NCI-H774 (cell line): Measurements from ENCODE around the gene VPS39.

Experiments
- DNase-seq: peaks from one replicate; lab custom pipeline; 2025; lab: John Stamatoyannopoulos, UW

The VPS39 gene

DNA sequence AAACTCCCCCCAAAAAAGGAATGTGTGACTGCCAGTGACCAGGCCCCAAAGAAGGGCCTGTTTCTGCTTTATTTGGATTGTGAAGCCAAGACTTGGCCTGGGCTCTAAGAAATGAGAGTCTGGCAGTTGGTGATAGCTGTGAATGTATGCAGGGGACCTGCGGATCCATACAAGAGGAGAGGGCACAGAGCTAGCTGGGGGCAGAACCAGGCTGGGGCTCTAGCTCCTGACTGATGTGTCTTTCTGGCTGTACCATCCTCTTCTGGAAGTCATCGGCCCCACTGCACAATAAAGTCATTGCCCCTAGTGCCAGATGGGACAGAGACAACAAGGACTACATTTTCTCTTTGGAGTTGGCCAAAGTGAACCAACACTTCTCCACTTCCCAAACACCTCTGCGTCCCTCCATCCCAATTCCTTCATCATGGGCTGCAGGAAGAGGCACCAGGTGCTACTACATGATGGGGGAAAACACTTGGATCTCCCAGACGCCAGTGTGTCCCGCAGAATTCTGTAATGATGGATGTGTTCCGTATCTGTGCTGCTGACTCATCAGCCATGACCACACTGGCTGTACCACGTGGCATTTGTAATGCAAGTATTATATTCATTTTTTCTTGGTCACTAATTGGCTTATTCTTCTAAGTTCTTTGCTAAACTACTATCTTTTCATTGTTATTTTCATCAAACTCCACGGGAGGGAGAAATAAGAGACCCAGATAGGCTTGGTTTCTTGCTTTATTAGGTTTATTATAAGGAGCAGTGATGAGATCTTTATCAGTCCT lies 49.9 kb downstream of the VPS39 start:
- DNase-seq, result no peak

GRCh38 chr15:42157381-42157780 lies 50.7 kb downstream of the VPS39 start:
- DNase-seq, result no peak

DNA sequence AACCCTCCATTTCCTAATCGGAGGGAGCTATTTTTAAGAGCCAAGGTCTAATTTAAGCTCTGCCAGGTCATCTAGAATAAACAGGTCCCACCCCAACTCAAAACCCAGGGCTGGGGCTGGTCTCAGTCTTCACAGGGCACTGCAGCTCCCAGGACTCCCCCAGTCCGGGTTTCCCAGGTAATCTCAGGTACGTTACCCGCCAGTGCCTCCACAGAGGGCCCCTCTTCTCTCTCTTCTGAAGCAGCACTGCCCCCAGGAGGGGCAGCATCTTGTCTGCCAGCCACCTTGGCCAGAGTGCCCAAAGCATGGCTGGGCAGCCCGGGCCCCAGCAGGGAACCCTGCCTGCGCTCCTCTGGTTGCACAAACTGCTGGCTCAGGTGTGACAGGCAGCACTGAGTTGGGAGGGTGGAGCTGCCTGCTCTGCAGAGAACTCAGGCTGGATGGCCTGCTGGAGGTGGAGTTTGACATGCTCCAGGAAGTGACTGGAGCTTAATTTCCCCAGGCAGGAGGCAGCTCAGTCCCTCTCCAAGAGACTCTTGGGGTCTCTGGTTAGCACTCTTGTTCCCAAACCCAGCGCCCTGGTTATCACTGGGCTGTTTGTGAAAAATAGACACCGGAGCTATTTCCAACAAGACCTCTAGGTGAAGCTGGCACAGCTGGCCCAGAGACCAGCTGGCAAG lies 51.7 kb downstream of the VPS39 start, which contains the start of gene PLA2G4F:
PLA2G4F (minus strand) TSS at position 394 of the 680 bp plus-strand sequence; CDS start at position 307, 87 bp downstream.
- DNase-seq, result peak; percentile 37

GRCh38 chr15:42155546-42156242 lies 52.4 kb downstream of the VPS39 start:
- peak; percentile 1 for DNase-seq

- DNase-seq, result no peak
Observed at GRCh38 chr15:42154956-42155355, 53.1 kb downstream of the VPS39 start.

DNA sequence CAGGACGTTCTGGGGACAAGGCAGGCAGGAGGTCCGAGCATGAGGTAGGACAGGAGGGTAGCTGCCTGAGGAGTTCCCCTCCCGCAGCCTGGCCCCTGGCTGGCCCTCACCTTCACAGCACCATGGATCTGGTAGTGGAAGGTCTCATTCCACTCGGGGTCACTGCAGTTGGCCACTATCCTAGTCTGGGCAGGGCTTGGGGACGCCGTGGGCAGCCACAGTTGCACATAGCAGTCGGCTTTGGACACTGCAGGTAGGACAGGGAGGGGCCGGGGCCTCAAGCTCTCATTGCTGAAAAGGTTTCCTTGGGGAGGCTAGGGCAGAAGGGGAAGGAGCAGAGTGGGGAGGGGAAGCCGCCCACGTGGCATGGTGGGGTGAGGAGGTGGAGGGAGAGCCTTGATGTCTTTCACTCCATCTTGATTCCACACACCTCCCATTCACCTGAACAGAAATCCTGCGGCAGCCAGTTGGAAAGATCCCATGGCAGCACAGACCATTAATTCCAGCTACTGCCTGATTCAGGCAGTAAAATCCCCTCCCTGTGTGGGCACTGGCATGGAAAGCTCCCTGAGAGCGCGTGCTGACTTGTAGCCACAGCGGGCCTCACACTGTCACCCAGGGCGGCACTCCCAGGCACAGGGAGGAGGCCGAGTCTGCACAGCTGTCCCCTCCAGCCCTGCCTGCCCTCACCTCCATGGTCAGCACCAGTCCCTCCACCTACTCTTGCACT lies 53.7 kb downstream of the VPS39 start:
- DNase-seq, result no peak

- DNase-seq, result no peak
Observed at GRCh38 chr15:42153874-42154211, 54.3 kb downstream of the VPS39 start.

DNA sequence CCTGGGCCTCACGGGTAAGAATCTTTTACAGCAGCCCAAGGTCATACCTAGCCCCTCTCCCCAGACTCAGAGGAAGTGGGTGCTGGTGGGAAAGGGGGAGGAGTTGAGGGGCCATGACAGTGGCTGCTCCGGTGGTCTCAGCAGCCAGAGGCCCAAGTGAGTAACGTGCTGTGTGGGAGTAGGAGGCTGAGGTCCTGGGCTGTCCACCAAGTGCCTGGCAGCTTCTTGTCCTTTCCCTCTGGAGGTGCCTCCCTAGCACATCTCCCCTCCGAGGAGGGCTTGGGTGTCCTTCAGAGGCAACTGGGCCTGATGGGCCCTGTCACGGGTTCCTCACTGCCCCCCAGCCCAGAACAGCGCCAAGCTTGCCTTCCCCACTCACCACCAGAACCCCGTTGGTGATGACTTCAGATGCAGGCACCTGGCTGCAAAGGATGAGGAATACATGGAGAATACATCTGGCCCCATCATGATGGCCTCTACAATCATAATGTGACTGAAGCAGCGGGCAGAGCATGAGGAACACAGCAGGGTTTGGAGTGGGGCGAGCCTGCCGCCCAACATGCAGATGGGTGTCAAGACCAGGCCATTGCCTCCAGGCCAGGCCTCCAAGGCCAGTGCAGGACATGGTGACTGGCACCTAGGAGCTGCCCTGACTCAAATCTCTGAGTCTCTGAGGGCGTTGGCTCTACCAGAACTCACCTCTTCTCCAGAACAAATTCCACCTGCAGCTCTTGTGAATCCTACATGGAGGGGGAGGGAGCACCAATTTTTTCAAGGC lies 55.0 kb downstream of the VPS39 start:
- no peak for DNase-seq

- DNase-seq, result no peak
Observed at GRCh38 chr15:42152196-42152920, 55.7 kb downstream of the VPS39 start.

DNA sequence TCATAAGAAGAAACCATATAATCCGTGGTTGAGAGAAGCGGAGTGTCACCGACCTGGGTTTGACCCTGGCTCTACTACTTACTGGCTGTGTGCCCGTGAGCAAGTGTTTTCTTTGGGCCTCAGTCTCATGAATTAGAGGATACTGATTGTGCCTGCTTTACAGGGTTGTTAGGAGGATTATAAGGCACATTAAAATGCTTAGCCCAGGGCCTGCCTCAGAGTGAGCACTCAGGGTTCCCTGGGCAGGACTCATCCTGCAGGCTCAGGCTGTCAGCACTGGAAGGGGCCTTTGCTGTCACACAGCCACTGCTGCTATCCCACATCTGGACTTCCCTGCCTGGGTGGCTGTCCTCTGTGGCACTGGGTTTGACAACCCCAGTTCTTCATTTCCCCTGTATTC lies 56.4 kb downstream of the VPS39 start:
- DNase-seq, result no peak

DNA sequence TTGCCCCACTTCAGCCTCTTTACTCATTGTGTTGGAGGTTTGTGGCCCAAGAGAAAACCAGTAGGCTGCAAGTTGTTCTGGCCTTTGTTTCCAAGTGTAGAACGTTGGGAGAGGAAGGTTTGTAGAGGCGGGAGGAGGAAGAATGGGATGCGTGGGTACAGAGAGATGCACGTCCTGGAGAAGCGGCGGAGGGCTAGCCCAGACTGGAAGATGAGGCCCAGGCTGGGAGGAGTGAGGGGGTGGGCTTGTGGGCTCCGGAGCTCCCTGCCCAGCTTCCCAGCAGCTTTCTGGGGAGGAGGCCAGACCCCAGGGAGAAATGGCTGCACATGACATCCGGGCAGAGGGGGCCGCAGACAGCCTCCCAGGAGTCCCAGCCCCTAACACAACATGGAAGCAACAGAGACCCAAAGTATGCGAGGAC lies 57.0 kb downstream of the VPS39 start:
- no peak for DNase-seq

- no peak for DNase-seq
Observed at GRCh38 chr15:42150219-42150970, 57.7 kb downstream of the VPS39 start.

GRCh38 chr15:42149493-42150218 lies 58.4 kb downstream of the VPS39 start:
- no peak for DNase-seq

DNA sequence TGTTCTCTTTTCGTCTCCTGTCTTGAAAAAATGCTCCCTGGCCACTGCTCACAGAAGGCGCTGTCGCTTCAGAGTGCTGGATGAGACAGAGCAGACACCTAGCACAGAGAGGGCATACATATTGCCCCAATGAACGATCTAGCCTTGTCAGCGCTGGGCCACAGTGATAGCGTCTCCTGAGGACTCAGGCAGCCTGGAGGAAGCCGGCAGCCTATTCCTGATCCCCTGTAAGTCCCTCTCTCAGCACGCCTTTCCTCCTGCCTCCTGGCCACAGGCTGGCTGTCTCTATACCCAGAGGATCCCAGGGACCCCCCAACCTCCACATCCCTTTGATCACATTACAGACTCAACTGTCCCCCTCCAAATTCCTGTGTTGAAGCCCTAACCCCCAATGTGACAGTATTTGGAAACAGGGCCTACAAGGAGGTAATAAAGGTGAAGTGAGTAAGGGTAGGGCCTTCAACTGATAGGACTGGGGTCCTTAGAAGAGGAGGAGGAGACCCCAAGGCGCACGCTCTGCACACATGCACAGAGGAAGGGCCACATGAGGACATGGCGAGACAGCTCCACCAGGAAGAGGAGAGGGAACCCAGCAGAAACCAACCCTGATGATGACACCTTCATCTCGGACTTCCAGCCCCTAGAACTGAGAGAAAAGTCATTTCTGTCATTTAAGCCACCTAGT lies 59.2 kb downstream of the VPS39 start:
- DNase-seq, result no peak

- DNase-seq, result no peak
Observed at GRCh38 chr15:42147431-42147735, 60.7 kb downstream of the VPS39 start.

- DNase-seq, result no peak
Observed at GRCh38 chr15:42146551-42147430, 61.3 kb downstream of the VPS39 start.

DNA sequence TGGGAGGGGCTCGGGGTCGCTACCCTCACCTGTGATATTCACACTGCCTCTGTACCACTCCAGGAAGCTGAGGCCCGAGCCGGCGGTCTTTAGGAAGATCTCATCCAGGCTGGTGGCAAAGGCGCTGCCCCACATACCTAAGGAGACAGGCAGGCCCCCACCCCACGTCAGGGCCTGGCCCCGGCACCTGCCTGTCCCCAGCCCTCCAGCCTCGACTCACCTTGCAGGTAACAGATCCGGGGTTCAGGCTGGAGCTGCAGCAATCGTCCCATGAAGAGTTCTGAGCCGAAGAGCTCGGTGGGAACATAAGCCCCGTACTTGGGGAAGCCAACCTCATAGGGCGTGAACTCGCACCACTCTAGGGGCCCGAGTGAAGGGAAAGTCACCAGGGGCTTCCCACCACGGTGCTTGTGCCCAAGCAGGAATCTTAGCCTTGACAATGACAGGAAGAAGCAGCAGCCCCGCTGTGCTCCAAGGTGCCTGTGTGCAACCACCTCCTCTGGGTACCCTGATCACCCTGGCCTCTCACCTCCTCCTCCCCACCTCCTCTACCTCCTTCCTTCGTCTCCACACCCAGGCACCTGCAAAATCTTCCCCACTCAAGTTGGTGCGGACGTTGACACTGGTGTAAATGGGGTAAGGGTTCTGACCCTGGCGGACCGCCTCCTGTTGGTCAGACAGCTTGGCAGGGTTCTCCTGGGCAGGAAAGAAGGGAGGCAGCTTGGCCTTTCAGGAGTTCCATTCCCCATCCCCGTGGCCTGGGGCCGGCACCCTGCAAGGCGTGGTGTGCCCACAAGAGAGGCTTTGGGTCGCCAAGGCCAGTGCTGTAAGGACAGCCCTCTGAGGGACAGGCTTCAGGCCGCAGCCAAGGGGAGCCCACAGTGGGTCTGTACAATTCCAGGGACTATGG lies 62.3 kb downstream of the VPS39 start:
- no peak for DNase-seq
